ENCODE measurements around the gene PATJ.
"Not testable (repeated sequence)": the region's sequence is repeated elsewhere in the genome, so short reads cannot be mapped to it uniquely, and the experiment has no call there.

Gene PATJ

DNA sequence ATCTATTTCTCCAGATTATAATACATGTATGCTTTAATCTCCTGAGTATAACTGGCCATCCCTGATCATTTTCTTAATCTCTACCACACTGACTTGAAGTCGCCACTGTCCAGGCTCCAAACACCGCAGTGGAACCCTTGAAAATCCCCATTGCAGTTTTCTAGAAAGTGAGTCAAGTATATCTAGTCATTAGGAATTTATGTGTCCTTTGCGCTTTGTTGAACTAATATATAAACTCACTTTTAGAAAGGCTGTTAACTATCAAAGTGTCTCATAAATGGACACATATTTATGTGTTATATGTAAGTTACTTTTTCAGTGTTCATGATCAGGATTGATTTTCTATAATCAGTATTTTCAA lies 211.5 kb downstream of the PATJ start:
- H3K9me3 ChIP-seq (ENCODE audit: control extremely low read depth in 1 of 5, control insufficient read depth in 4 of 5, insufficient read depth in 2 of 5, low read depth in 1 of 5, low read length in 4 of 5), result no peaks in the 10 kb centered on the region
- DNase-seq, result no peak
- no CpG with 5 or more reads among the region's 3 CpGs for WGBS (ENCODE audit: insufficient coverage)
- H3K27ac ChIP-seq (ENCODE audit: insufficient read depth in 1 of 2, low read depth in 1 of 2, low read length in 2 of 2, poor library complexity in 1 of 2, severe bottlenecking in 2 of 2), result no peak overlapping the region
- POLR2A ChIA-PET, result no interaction called here
- no peak overlapping the region for H3K4me3 ChIP-seq (ENCODE audit: control insufficient read depth in 1 of 7, extremely low read depth in 1 of 7, insufficient read depth in 4 of 7, low read depth in 2 of 7, low read length in 6 of 7)
- no peaks in the 10 kb centered on the region for H3K27me3 ChIP-seq (replicated peaks in 2 of 5; ENCODE audit: control insufficient read depth in 4 of 5, insufficient read depth in 5 of 5, low read length in 4 of 5)
- CTCF ChIA-PET, result no interaction called here
- no peaks in the 10 kb centered on the region for H3K4me1 ChIP-seq (ENCODE audit: control extremely low read depth in 1 of 4, control insufficient read depth in 4 of 4, insufficient read depth in 4 of 4, low read length in 3 of 4)
- H3K36me3 ChIP-seq (ENCODE audit: control insufficient read depth in 4 of 4, insufficient read depth in 4 of 4, low read length in 3 of 4), result no peaks in the 10 kb centered on the region

GRCh38 chr1:61955261-61955660 lies 213.0 kb downstream of the PATJ start:
- DNase-seq, result no peak
- no peaks in the 10 kb centered on the region for H3K9me3 ChIP-seq (ENCODE audit: control extremely low read depth in 1 of 5, control insufficient read depth in 4 of 5, insufficient read depth in 2 of 5, low read depth in 1 of 5, low read length in 4 of 5)
- 100% methylated on average over 1 of the region's 1 CpG for WGBS (ENCODE audit: insufficient coverage)
- no peak overlapping the region for H3K4me3 ChIP-seq (ENCODE audit: control insufficient read depth in 1 of 7, extremely low read depth in 1 of 7, insufficient read depth in 4 of 7, low read depth in 2 of 7, low read length in 6 of 7)
- no peaks in the 10 kb centered on the region for H3K4me1 ChIP-seq (ENCODE audit: control extremely low read depth in 1 of 4, control insufficient read depth in 4 of 4, insufficient read depth in 4 of 4, low read length in 3 of 4)
- no peaks in the 10 kb centered on the region for H3K27me3 ChIP-seq (replicated peaks in 2 of 5; ENCODE audit: control insufficient read depth in 4 of 5, insufficient read depth in 5 of 5, low read length in 4 of 5)
- ChIA-PET CTCF (no interaction called here), POLR2A (interaction anchor here (0.6 kb wide), 1 partner anchor 36 kb away, joined by 5 read pairs; no protein-coding TSS in a partner anchor)
- no peak overlapping the region for H3K27ac ChIP-seq (ENCODE audit: insufficient read depth in 1 of 2, low read depth in 1 of 2, low read length in 2 of 2, poor library complexity in 1 of 2, severe bottlenecking in 2 of 2)
- H3K36me3 ChIP-seq (ENCODE audit: control insufficient read depth in 4 of 4, insufficient read depth in 4 of 4, low read length in 3 of 4), result no peaks in the 10 kb centered on the region

DNA sequence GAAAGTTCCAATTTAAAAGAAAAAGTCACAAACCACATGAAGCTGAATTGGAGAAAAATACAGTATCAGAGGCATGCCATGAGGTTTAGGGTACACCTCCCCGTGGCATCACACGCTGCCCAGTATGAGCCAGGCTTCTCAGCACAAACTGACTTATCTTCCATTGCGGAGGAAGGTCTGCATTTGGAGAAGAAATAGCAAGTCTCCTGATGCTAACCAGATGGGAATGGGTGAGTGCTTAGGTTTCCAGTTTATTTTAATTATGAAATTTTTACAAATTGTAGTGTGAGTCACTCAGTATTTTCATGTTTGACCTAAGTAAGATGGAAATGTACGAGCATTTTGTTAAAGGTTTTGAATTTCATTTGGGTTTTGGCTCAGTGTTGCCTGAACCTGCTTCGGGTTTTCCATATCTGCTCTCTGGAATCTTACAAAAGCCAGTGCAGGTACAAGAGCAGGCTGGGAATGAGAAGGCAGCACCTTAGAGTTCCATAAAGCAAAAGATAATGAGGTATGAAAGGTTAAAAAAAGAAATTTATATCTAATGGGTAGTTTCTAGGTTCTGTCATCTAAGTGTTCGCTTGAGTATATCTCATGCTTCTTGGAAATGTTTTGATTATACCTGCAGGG lies 213.9 kb downstream of the PATJ start:
- H3K36me3 ChIP-seq (ENCODE audit: control insufficient read depth in 4 of 4, insufficient read depth in 4 of 4, low read length in 3 of 4), result no peaks in the 10 kb centered on the region
- DNase-seq, result no peak
- H3K27ac ChIP-seq (ENCODE audit: insufficient read depth in 1 of 2, low read depth in 1 of 2, low read length in 2 of 2, poor library complexity in 1 of 2, severe bottlenecking in 2 of 2), result no peak overlapping the region
- no peaks in the 10 kb centered on the region for H3K4me1 ChIP-seq (ENCODE audit: control extremely low read depth in 1 of 4, control insufficient read depth in 4 of 4, insufficient read depth in 4 of 4, low read length in 3 of 4)
- no peaks in the 10 kb centered on the region for H3K9me3 ChIP-seq (ENCODE audit: control extremely low read depth in 1 of 5, control insufficient read depth in 4 of 5, insufficient read depth in 2 of 5, low read depth in 1 of 5, low read length in 4 of 5)
- H3K27me3 ChIP-seq (replicated peaks in 2 of 5; ENCODE audit: control insufficient read depth in 4 of 5, insufficient read depth in 5 of 5, low read length in 4 of 5), result no peaks in the 10 kb centered on the region
- WGBS (ENCODE audit: insufficient coverage), result 98% methylated on average over 5 of the region's 6 CpGs
- ChIA-PET POLR2A (no interaction called here), CTCF (no interaction called here)
- no peak overlapping the region for H3K4me3 ChIP-seq (ENCODE audit: control insufficient read depth in 1 of 7, extremely low read depth in 1 of 7, insufficient read depth in 4 of 7, low read depth in 2 of 7, low read length in 6 of 7)

DNA sequence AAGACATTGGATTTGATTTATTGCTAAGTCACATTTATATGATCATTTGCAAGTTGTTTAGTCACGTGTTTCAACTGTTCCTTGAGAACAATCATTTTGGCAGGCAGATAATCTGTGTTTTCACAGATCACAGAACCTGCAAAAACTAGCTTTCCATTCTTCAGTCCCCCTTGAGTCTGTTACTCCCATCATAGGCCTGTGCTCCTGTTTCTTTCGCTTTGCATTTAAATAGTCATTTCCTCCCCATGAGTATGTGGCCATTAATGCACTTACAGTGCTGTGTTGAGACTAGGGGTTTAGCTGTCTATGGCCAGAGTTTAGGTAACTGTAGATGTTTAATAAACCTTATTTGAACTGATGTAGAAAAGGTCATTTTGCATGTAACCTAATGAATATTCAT lies 214.5 kb downstream of the PATJ start:
- Histone ChIP-seq H3K9me3 (ENCODE audit: control extremely low read depth in 1 of 5, control insufficient read depth in 4 of 5, insufficient read depth in 2 of 5, low read depth in 1 of 5, low read length in 4 of 5) (no peaks in the 10 kb centered on the region), H3K4me3 (ENCODE audit: control insufficient read depth in 1 of 7, extremely low read depth in 1 of 7, insufficient read depth in 4 of 7, low read depth in 2 of 7, low read length in 6 of 7) (no peak overlapping the region), H3K27me3 (replicated peaks in 2 of 5; ENCODE audit: control insufficient read depth in 4 of 5, insufficient read depth in 5 of 5, low read length in 4 of 5) (no peaks in the 10 kb centered on the region), H3K27ac (ENCODE audit: insufficient read depth in 1 of 2, low read depth in 1 of 2, low read length in 2 of 2, poor library complexity in 1 of 2, severe bottlenecking in 2 of 2) (no peak overlapping the region), H3K4me1 (ENCODE audit: control extremely low read depth in 1 of 4, control insufficient read depth in 4 of 4, insufficient read depth in 4 of 4, low read length in 3 of 4) (no peaks in the 10 kb centered on the region), H3K36me3 (ENCODE audit: control insufficient read depth in 4 of 4, insufficient read depth in 4 of 4, low read length in 3 of 4) (no peaks in the 10 kb centered on the region)
- no peak for DNase-seq
- whole genome bisulfite sequencing (ENCODE audit: insufficient coverage), result 80% methylated on average over 1 of the region's 2 CpGs
- ChIA-PET POLR2A (no interaction called here), CTCF (no interaction called here)

GRCh38 chr1:61961009-61961408 lies 218.7 kb downstream of the PATJ start:
- Histone ChIP-seq H3K9me3 (ENCODE audit: control extremely low read depth in 1 of 5, control insufficient read depth in 4 of 5, insufficient read depth in 2 of 5, low read depth in 1 of 5, low read length in 4 of 5) (no peaks in the 10 kb centered on the region), H3K27me3 (replicated peaks in 2 of 5; ENCODE audit: control insufficient read depth in 4 of 5, insufficient read depth in 5 of 5, low read length in 4 of 5) (no peaks in the 10 kb centered on the region), H3K27ac (ENCODE audit: insufficient read depth in 1 of 2, low read depth in 1 of 2, low read length in 2 of 2, poor library complexity in 1 of 2, severe bottlenecking in 2 of 2) (no peak overlapping the region), H3K4me1 (ENCODE audit: control extremely low read depth in 1 of 4, control insufficient read depth in 4 of 4, insufficient read depth in 4 of 4, low read length in 3 of 4) (no peaks in the 10 kb centered on the region), H3K4me3 (ENCODE audit: control insufficient read depth in 1 of 7, extremely low read depth in 1 of 7, insufficient read depth in 4 of 7, low read depth in 2 of 7, low read length in 6 of 7) (no peak overlapping the region), H3K36me3 (ENCODE audit: control insufficient read depth in 4 of 4, insufficient read depth in 4 of 4, low read length in 3 of 4) (no peaks in the 10 kb centered on the region)
- WGBS (ENCODE audit: insufficient coverage), result 100% methylated on average over 2 of the region's 3 CpGs
- DNase-seq, result no peak
- CTCF ChIA-PET, result no interaction called here
- POLR2A ChIA-PET, result no interaction called here

DNA sequence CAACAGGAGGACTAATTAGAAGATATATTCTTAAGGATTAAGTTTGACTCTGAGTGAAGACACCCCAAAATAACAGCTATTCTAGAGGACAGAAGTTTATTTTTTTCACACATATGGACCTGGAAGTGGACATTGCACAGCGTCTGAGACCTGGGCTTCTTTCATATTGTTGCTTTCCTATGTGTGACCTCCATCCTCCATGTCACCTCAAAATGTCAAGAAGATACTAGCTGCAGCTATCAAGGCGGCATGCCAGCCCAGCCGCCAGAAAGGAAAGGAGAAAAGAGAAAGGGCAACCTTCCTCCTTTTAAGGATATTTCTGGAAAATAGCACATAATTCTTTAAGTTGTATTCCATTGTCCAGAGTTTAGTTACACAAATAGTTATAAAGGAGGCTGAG lies 220.4 kb downstream of the PATJ start:
- ChIA-PET CTCF (no interaction called here), POLR2A (no interaction called here)
- H3K27me3 ChIP-seq (replicated peaks in 2 of 5; ENCODE audit: control insufficient read depth in 4 of 5, insufficient read depth in 5 of 5, low read length in 4 of 5), result no peaks in the 10 kb centered on the region
- no peak for DNase-seq
- no peak overlapping the region for H3K4me3 ChIP-seq (ENCODE audit: control insufficient read depth in 1 of 7, extremely low read depth in 1 of 7, insufficient read depth in 4 of 7, low read depth in 2 of 7, low read length in 6 of 7)
- WGBS (ENCODE audit: insufficient coverage), result 100% methylated on average over 3 of the region's 3 CpGs
- H3K27ac ChIP-seq (ENCODE audit: insufficient read depth in 1 of 2, low read depth in 1 of 2, low read length in 2 of 2, poor library complexity in 1 of 2, severe bottlenecking in 2 of 2), result no peak overlapping the region
- no peaks in the 10 kb centered on the region for H3K9me3 ChIP-seq (ENCODE audit: control extremely low read depth in 1 of 5, control insufficient read depth in 4 of 5, insufficient read depth in 2 of 5, low read depth in 1 of 5, low read length in 4 of 5)
- no peaks in the 10 kb centered on the region for H3K36me3 ChIP-seq (ENCODE audit: control insufficient read depth in 4 of 4, insufficient read depth in 4 of 4, low read length in 3 of 4)
- H3K4me1 ChIP-seq (ENCODE audit: control extremely low read depth in 1 of 4, control insufficient read depth in 4 of 4, insufficient read depth in 4 of 4, low read length in 3 of 4), result no peaks in the 10 kb centered on the region

DNA sequence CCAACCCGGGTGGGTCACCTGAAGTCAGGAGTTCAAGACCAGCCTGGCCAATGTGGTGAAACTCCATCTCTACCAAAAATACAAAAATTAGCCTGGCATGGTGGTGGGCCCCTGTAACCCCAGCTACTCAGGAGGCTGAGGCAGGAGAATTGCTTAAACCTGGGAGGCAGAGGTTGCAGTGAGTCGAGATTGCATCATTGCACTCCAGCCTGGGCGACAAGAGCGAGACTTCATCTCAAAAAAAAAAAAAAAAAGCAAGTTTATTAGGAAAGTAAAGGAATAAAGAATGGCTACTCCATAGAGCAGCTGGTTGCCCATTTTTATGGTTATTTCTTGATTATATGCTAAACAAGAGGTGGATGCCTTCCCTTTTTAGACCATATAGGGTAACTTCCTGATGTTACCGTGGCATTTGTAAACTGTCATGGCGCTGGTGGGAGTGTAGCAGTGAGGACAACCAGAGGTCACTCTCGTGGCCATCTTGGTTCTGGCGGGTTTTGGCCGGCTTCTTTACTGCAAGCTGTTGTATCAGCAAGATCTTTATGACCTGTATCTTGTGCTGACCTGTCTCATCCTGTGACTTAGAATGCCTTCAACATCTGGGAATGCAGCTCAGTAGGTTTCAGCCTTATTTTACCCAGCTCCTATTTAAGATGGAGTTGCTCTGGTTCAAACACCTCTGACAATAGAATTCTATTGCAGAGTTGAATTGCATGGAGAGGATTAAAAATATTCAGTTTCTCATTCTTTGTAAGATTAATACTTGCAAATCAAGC lies 224.4 kb downstream of the PATJ start:
- H3K4me1 ChIP-seq (ENCODE audit: control extremely low read depth in 1 of 4, control insufficient read depth in 4 of 4, insufficient read depth in 4 of 4, low read length in 3 of 4), result not testable (repeated sequence)

More for the DNA sequence above, 224.4 kb downstream of the PATJ start:
- POLR2A ChIA-PET; DNase-seq; H3K36me3 ChIP-seq (ENCODE audit: control insufficient read depth in 4 of 4, insufficient read depth in 4 of 4, low read length in 3 of 4); CTCF ChIA-PET; H3K4me3 ChIP-seq (ENCODE audit: control insufficient read depth in 1 of 7, extremely low read depth in 1 of 7, insufficient read depth in 4 of 7, low read depth in 2 of 7, low read length in 6 of 7); H3K9me3 ChIP-seq (ENCODE audit: control extremely low read depth in 1 of 5, control insufficient read depth in 4 of 5, insufficient read depth in 2 of 5, low read depth in 1 of 5, low read length in 4 of 5); H3K27ac ChIP-seq (ENCODE audit: insufficient read depth in 1 of 2, low read depth in 1 of 2, low read length in 2 of 2, poor library complexity in 1 of 2, severe bottlenecking in 2 of 2); H3K27me3 ChIP-seq (replicated peaks in 2 of 5; ENCODE audit: control insufficient read depth in 4 of 5, insufficient read depth in 5 of 5, low read length in 4 of 5): not testable (repeated sequence)
- 86% methylated on average over 8 of the region's 9 CpGs for whole genome bisulfite sequencing (ENCODE audit: insufficient coverage)

Data from common myeloid progenitor, CD34-positive (primary cell).